Kidney (tissue), 14 donors: ENCODE results near the gene DNAJC16. TPM values are rescaled to one million over a fixed set of nuclear protein-coding genes. Genes with fewer than 3 reads are reported as not detected.
"Not testable (repeated sequence)": the region's sequence is repeated elsewhere in the genome, so short reads cannot be mapped to it uniquely, and the experiment has no call there.

ENCODE experiments used
- DNase-seq, 5 donors: peaks; one replicate each; pipeline ENCODE4 v3.0.0-alpha.2; 2013 to 2020
- FAIRE-seq: peaks from 2 replicates; lab custom pipeline; 2012; peaks lifted over from hg19 to GRCh38; lab: Jason Lieb, UNC
- H3K27ac ChIP-seq, 2 donors: one replicate each; pipeline ENCODE4 v1.7.0; 2013; ENCODE audit warnings: low read depth in 2 of 2, low read length in 2 of 2, inconsistent platforms in 1 of 2
- H3K27me3 ChIP-seq: one replicate; pipeline ENCODE4 v1.7.1; 2013; ENCODE audit warnings: low read length, inconsistent platforms; ENCODE audit not compliant: control insufficient read depth, insufficient read depth
- H3K36me3 ChIP-seq, 3 donors: one replicate each; pipeline versions ENCODE4 v1.7.0 to v1.7.1; 2013; ENCODE audit warnings: low read length in 3 of 3, control low read depth in 1 of 3, inconsistent platforms in 1 of 3; ENCODE audit not compliant: insufficient read depth in 3 of 3, control insufficient read depth in 2 of 3
- H3K4me1 ChIP-seq, 3 donors: one replicate each; pipeline versions ENCODE4 v1.7.0 to v1.7.1; 2013; ENCODE audit warnings: low read length in 3 of 3, inconsistent platforms in 1 of 3, low read depth in 1 of 3; ENCODE audit not compliant: control insufficient read depth in 2 of 3, insufficient read depth in 2 of 3
- H3K4me3 ChIP-seq, 3 donors: one replicate each; pipeline versions ENCODE4 v1.7.0 to v1.8.1; 2013; ENCODE audit warnings: low read length in 3 of 3, control low read depth in 1 of 3, inconsistent platforms in 1 of 3
- H3K9ac ChIP-seq, 3 donors: one replicate each; pipeline versions ENCODE4 v1.7.0 to v1.7.1; 2013; ENCODE audit warnings: low read length in 3 of 3, control low read depth in 1 of 3, inconsistent platforms in 1 of 3
- H3K9me3 ChIP-seq, 3 donors: one replicate each; pipeline versions ENCODE4 v1.7.0 to v1.7.1; 2013; ENCODE audit warnings: low read length in 3 of 3, control low read depth in 1 of 3, inconsistent platforms in 1 of 3; ENCODE audit not compliant: control insufficient read depth in 2 of 3, insufficient read depth in 1 of 3
- CTCF ChIP-seq: IDR thresholded peaks from 3 replicates; pipeline ENCODE4 v1.5.1; 2012; ENCODE audit warnings: mild to moderate bottlenecking, moderate library complexity, borderline replicate concordance; ENCODE audit not compliant: insufficient read depth; ENCODE audit errors: extremely low read depth
- intact Hi-C: fragments of 100-400 bp; cut with DNase I; formaldehyde crosslinking; loops from one replicate; pipeline ENCODE4 v1.11.1; 2022
- polyA plus RNA-seq: library from polyadenylated mRNA; stranded (reverse); fragments of 350-450 nt; fragmentation: Illumina TruSeq; extraction: RNeasy Lipid Tissue Mini Kit (QIAGEN cat#74804); gene quantifications from one replicate; pipeline ENCODE4 v1.2.3, GENCODE V29; 2014; ENCODE audit warnings: low read depth, low replicate concordance; ENCODE audit not compliant: insufficient read depth
- total RNA-seq: library from RNA; stranded (reverse); fragmentation: NEBNext Ultra II Directional; extraction: Animal tissue kit (Norgen Biotek cat#: 25700); gene quantifications from one replicate; pipeline ENCODE4 v1.2.1, GENCODE V29; 2021
- donor health status: control.
- donor health status: control.
- donor health status: control.
- donor health status: control.
- donor health status: control.
- donor health status: DM: yes; HTN: yes; CAD: no.
- donor health status: Normal renal cell carcinoma (clear cell type).

The DNAJC16 gene
- total and polyA plus RNA-seq, 2 donors from 2014 or later = 7.6 to 30.1 TPM

GRCh38 chr1:15485636-15486035 lies 41.0 kb upstream of the DNAJC16 start:
- FAIRE-seq = no peak
- H3K9me3 ChIP-seq = no peaks in the 10 kb centered on the region
- no peaks in the 10 kb centered on the region for H3K36me3 ChIP-seq
- H3K4me3 ChIP-seq = no peak overlapping the region
- no peaks in the 10 kb centered on the region for H3K4me1 ChIP-seq
- TF ChIP-seq CTCF = no peak
- no peak for DNase-seq
- H3K27me3 ChIP-seq = no peaks in the 10 kb centered on the region
- intact Hi-C loops = no loop called here
- H3K9ac ChIP-seq = no peak overlapping the region
- H3K27ac ChIP-seq = no peak overlapping the region

GRCh38 chr1:15486844-15487610 lies 39.6 kb upstream of the DNAJC16 start:
- H3K27ac ChIP-seq, H3K36me3 ChIP-seq, H3K9me3 ChIP-seq, H3K4me1 ChIP-seq, H3K9ac ChIP-seq, intact Hi-C loops, DNase-seq, H3K27me3 ChIP-seq, H3K4me3 ChIP-seq, FAIRE-seq: not testable (repeated sequence)

- intact Hi-C loops = no loop called here
- FAIRE-seq = no peak
- TF ChIP-seq CTCF = no peak
Observed at GRCh38 chr1:15488371-15488770, 38.3 kb upstream of the DNAJC16 start.

GRCh38 chr1:15489052-15489736 lies 37.5 kb upstream of the DNAJC16 start:
- DNase-seq (no peak), FAIRE-seq (no peak)
- Histone ChIP-seq H3K27me3 (no peaks in the 10 kb centered on the region), H3K9ac (no peak overlapping the region), H3K36me3 (peaks cover 0 to 10% (median 10%) of the 10 kb centered on the region in 3 donors), H3K4me3 (no peak overlapping the region), H3K9me3 (no peaks in the 10 kb centered on the region), H3K27ac (no peak overlapping the region), H3K4me1 (no peaks in the 10 kb centered on the region)
- intact Hi-C loops = no loop called here
- TF ChIP-seq CTCF = no peak

More at GRCh38 chr1:15488371-15488770, 38.3 kb upstream of the DNAJC16 start:
- H3K4me1 ChIP-seq = no peaks in the 10 kb centered on the region
- no peaks in the 10 kb centered on the region for H3K27me3 ChIP-seq
- no peaks in the 10 kb centered on the region for H3K9me3 ChIP-seq
- H3K36me3 ChIP-seq = peaks cover 0 to 6% (median 5%) of the 10 kb centered on the region in 3 donors
- H3K27ac ChIP-seq = no peak overlapping the region
- no peak for DNase-seq
- no peak overlapping the region for H3K4me3 ChIP-seq
- H3K9ac ChIP-seq = no peak overlapping the region

- H3K4me1 ChIP-seq, H3K4me3 ChIP-seq, DNase-seq, FAIRE-seq, H3K27ac ChIP-seq, H3K9me3 ChIP-seq, intact Hi-C loops, H3K27me3 ChIP-seq, H3K9ac ChIP-seq: not testable (repeated sequence)
- H3K36me3 ChIP-seq = peaks cover 0 to 16% (median 15%) of the 10 kb centered on the region in 3 donors
Observed at GRCh38 chr1:15491010-15491409, 35.6 kb upstream of the DNAJC16 start.
